Right forelimb (tissue), 1 donor: ENCODE data around the gene GRAP.
"Not testable (repeated sequence)": the region's sequence is repeated elsewhere in the genome, so short reads cannot be mapped to it uniquely, and the experiment has no call there.

Experiments used
- DNase-seq: peaks from one replicate; pipeline ENCODE4 v3.0.0-alpha.2; 2018

Gene GRAP

DNA sequence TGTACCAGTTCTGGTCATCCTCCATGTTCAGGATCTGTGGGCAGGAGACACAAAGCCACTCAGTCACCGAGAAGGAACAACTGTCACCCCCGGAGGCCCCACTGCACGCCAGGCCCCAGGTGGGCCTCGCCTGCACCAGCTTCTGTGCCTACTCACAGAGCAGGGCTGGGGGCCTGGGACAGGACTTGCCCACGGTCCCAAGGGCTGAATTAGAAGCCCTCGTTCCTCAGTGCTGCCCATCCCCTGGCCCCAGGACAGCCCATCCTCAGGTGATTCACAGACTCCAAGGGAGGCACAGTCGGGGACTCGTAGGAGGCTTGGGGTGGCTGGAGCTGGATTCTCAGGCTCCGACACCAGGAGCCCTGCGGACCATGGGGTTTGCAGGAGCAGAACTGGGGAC is 4.9 kb downstream of the GRAP start:
- not testable (repeated sequence) for DNase-seq

DNA sequence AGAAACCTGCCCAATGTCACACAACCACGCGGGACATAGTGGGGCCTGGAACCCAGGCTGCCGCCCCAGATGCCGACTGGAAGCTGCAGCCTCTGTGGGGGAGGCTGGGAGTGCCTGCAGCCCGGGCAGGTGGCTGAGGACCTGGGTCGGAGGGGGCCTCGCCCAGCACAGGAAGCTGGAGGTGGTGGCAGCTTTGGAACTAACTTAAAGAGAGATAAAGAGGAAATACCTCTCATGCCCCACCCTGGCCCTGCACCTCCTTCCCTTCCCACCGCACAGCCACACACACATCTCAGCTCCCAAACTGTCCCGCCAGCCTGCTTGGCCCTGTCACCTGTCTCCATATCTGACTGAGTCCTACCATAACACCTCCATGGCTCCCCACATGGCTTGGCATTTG is 6.4 kb downstream of the GRAP start:
- DNase-seq, result not testable (repeated sequence)

DNA sequence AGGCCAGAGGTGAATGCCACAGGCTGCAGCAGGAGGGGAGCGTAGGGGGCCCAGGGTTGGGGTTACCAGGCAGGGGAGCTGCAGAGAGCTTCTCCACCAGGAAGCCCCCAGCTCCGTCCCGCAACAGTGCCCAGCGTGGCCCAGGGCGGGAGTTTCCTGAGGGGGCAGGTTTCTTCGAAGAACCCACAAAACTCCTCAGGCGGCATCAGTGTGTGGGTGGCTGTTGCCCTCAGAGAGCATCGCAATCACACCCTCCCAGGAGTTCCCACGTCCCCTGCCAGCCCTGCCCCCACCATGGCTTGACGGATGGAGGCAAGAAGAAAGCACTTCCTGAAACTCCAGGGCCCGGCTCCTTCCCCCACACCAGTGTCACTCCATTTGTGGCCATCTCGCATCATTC is 8.0 kb downstream of the GRAP start:
- not testable (repeated sequence) for DNase-seq

DNA sequence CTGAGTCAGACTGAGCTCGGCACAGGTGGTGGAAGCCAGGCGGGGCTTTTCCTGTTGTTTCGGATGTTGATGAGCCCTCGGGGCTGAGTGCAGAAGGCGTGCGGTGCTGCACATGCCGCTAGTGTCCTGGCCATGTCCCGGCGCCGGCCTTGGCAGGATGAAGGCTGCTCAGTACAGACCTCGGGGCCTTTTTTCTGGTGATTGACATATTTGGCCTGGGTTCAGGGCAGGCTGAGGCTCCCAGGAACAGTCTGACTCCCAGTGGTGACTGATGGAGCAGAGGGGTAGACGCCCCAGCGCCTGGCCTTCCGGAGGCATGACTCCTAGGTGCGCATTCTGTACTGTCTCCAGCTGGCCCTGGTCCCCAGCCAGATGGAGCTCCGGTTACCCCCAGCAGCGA is 8.8 kb downstream of the GRAP start:
- not testable (repeated sequence) for DNase-seq

DNA sequence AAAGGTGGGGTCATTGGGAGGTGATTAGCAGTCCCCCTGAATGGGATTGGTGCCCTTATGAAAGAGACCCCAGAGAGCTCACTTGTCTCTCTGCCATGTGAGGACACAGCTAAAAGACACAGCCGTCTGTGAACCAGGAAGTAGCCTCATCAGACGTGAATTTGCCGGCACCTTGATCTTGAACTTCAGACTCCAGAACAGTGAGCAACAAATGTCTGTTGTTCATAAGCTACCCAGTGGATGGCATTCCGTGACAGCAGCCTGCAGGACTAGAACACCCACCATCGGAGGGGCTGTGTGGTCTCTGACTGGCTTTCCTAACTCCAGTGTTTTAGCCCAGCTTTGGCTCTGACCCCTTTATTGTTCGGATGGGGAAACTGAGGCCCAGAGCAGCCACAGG is 9.2 kb downstream of the GRAP start:
- not testable (repeated sequence) for DNase-seq

DNA sequence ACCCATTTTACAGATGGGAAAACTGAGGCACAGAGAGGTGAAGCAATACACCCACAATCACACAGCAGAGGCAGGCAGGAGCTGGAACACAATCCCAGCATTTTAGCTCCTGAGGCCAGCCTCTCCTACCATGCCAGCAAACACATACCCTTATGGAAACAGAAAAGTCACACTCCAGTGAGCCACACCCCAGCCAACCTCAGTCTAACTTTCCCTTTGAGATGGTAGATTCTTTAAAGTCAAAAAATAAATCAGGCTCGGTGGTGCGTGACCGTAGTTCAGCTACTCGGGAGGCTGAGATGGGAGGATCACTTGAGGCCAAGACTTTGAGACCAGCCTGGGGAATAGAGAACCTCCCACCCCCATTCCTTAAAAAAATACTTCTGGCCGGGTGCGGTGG is 10.6 kb downstream of the GRAP start:
- not testable (repeated sequence) for DNase-seq

DNA sequence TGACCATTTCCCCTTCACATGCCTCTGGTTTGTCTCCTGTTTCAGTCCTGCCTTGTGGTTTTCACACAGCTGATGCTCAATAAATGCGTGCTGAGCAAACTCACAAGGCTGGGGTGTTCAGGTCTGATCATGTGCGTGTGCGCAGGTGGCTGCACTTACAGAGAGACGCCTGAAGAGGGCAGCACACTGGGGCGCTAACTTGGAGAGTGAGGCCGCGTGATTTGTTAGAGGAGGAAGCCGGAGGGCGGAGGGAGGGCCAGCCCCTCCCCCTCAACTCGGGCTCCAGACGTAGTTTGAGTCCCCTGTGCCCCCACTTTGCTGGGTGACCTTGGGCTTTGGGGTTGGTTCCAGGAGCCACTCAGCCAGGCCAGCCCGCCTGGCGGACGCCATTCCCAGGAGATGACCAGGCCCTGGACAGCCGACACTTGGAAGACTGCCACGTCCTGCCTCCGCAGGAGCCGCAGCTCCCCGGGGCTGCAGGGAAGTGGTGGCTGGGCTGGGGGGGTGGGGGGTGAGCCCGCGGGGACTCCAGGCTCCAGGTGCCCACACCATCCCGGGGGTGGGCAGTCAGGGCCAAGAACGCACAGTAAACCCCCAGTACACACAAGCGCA is 14.3 kb downstream of the GRAP start:
- not testable (repeated sequence) for DNase-seq

DNA sequence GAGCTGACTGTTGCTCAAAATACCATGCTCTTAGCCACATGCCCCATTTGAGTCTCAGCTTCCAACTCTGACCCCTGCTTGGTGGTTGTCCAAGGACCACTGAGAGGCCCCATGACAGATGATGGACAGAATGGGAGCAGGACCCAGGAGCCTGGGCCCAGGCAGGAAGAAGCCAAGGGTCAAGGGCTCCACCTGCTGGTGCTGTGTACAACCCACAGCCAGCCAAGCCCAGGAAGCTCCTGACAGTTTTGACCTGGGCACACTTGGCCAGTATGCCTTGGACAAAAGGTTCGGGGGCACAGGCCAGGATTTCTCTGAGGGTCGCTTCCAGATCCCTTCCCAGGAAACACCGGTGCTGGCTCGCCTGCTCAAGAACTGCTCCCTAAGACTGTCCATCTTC is 15.0 kb downstream of the GRAP start:
- not testable (repeated sequence) for DNase-seq

DNA sequence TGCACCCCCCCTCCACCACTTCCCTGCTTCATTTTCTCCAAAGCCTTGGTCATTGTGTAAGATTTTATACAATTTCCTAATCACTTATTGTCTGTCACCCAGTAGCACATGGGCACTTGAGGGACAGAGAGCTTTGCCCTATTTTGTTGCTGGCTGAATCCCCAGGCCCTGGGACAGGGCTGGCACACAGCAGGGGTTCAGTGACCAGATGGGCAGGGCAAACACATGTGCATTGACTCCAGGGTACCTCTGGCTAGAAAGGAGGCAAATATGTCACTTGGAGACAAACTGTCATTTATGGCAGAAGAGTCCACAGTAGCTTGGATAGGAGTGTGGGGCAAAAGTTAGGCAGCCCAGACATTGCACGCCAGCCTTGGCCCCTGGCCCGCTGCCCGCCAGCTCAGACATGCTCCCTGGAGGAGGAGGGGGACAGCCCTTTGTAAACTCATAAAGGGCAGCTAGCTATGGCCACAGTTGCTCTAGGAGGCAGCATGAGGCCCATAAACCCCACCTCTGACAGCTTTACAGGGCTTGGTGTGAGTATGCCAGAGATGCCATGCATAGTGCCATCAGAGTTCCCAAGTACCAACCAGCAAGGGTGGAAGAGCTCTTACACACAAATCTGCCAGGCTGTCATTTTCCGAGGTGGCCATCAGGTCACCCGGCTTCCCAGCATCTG is 15.8 kb downstream of the GRAP start:
- not testable (repeated sequence) for DNase-seq

DNA sequence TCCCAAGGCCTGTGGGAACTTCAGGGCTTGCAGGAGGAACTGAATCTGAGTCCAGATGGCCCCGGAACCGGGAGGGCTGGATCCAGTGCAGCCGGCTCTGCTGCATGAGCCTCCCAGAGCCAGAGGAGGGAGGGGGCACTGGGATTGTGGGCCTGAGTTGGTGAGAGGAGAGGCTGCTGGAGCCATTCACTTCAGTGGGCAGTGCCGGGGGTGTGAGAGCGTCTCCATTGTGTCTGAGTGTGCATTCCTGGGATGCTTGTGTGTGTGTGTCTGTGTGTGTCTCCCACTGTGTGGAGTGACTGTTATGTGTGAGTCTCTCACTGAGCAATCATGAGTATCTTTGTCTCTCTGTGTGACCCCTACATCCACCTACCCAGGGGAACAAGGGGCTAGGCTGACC is 17.0 kb downstream of the GRAP start:
- DNase-seq, result not testable (repeated sequence)

DNA sequence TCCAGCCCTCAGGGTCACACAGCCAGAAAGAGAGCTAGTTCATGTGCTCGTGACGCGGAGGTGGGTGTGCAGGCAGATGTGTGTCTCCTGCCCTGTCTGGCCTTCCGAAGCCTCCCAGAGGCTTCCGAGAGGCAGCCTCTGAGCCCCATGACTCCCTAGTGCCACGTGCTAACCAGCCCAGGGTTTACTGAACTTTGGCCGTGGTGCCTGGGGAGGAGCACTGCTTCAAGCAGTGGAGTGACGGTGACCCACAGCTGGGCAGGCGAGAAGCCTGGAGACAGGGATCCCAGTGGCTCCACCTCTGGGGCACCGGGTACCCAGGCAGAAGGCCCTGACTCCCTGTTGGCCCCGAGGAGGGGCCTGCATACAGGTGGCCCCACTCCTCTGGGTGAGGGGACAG is 18.1 kb downstream of the GRAP start:
- not testable (repeated sequence) for DNase-seq

DNA sequence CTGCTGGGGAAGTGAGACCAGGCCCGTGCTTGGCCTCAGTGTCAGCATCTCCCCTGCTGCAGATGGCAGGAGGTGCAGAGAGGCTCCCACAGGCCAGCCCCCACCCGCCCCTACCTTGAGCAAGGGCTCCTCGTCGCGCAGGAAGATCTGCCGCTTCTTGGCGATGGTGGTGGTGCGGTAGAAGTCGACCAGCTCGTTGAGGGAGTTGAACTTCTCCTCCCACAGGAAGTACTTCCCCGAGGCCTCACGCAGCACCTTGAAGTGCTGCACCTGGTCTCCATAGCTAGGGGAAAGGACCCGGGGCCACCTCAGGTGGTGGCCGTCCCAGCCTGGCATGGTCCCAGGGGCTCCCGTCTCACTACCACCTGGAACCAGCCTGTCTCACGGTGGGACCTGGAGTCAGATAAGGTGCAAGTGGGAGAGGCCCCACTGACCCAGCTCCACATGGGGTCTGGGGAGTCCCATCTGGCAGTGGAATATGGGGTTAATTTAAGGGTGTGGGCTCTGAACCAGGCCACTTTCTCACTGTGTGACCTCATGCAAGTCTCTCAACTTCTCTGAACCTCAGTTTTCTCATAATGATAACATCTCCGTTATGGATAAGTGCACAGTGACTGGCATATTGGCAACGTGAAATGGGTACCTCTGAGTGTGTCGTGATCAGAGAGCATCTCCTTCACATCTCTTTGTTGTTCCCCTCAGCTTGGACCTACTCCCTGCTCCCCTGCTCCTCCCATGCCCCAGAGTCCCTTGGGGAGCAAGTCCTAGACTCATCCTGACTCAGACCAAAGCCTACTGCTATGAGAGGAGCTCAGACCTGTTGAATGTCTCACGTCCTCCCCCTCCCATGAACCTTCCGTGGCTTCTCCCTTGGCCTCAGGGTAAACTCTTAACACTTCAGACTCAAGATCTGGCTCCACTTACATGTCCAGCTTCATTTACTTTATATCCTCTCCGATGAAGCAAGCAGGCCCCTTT is 22.4 kb downstream of the GRAP start:
- no peak for DNase-seq

DNA sequence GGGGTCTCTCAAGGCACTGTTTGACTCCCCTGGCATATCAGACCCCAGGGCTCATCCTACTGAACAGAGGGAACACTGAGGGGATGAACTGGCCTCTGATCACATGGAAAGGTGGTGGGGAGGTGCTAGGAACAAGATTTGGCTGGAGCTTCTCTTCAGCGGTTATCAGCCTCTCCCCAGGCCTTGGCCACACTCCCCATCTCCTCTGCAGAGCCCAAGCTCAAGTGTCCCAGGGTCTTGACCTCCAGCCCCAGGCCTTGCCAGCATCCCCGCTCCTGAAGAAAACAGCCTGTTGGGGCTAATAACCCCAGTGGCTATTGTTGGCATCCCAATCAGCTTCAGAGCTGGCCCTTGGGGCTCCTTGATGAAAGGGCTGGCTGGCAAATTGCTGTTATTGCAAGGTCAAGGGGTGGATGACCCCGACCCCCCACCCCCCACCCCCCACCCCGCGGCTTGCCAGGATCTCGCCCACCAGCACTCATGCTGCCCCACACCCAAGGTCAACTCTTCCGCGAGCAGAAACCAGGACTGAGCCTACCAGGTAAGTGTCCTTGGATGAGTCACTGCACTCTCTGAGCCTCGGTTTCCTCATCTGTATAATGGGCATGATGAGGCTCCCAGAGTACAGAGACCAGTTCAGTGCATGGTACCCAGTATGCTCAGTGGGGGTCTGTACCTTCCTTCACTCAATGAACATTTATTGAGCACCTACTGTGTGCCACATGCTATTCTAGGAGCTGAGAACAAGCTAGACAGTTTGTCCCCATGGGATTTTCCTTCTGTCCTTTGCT is 23.4 kb downstream of the GRAP start:
- no peak for DNase-seq

DNA sequence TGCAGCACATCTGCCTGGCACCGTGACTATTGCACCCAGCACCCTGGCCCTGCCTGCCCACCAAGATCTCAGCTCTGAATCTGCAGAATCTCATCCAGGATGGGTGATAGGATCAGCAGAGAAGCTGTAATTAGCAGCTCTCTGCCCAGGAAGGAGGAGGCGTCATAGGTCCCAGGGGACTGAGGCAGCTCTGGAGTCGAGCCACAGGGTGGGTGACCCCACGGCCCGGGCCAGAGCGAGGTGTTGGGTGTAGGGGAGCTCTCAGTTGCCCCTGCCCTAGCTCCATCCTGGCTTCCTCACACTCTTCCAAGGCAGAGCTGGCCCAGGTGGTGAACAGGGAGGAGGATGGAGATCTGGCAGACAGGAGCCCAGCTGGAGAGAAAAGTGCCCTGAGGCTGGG is 24.0 kb downstream of the GRAP start:
- no peak for DNase-seq

DNA sequence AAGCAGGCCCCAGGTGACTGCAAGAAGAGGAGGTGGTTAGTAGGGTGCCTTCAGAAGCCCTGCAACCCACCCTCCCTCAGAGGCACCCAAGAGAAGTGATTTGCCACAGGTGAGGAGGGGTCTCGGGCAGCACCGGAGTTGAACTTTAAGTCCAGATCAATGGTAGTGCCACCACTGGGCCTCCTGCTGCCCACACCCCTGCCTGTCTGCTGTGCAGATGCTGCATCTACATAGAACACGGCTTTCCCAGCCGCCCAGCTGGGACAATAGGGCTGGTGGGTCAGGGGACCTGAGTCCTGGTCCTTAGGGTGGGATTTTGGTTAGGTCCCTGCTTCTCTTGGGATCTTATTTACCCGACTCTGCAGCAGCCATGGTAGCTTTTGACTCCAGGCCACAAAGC is 24.6 kb downstream of the GRAP start:
- no peak for DNase-seq

DNA sequence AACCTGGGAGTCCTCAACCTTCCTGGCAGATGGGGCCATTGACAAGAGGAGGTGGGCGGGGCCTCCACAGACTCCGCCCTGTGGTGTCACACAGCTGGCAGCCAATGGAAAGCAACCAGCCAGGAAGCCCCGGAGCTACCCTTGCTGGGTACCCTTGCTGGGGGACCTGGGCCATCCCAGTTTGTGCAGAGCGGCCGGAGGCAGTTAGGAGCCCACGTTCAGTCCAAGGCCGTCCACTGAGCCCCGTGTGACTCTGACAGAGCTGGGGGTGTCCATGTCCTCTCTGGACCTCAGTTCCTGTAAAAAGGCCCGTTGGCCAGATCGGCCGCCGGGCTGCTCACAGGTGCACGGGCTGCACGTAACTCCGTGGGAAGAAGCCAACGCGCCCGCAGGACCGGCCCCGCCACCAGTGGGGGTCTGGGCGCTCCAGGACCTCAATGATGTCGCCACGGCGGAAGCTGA is 25.1 kb downstream of the GRAP start:
- DNase-seq, result no peak

DNA sequence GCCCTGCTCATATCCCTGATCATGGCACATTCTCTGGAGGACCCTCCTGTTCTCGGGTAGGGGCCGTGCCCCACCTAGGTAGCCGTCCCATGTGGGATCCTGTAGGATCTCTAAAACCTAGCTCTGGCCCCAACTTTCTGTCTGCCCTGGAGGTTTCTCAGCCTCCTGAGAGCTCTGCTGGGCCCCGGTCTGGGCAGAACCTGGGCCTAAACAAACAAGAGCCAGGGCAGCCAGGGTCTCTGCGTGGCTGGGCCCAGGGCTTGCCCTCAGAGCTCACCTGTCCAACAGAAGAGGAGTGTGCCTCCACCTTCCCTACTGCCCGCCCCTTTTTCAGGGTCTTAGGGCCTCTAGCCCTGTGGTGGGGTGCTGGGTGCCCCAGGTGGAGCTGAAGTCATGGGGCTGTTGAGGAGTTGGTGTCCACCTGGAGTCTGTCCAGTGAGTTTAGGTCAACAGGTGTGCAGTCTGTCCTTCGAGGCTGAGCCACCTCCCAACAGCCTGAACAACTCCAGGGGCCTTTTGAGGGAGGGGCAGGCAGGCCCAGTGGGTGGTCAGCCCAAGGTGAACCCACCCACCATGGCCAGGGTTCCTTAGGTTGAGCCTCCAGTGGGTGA is 25.6 kb downstream of the GRAP start:
- not testable (repeated sequence) for DNase-seq

DNA sequence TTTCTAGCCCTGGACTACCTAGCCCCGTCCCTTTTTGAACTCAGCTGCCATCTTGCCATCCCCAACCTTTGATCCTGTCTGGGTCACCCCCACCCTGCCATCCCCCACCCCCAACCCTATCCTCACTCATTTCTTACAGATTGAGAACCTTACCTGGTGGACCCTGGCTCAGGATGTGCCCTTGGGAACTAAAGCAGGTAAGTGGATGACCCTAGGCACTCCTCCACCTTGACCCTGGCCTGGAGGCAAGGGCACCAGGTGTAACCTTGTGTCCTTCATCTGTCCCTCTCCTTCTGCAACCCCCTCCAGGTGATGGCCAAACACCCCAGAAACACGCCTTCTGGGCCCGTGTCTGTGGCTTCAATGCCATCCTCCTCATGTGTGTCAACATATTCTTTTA is 26.7 kb downstream of the GRAP start:
- DNase-seq, result no peak

DNA sequence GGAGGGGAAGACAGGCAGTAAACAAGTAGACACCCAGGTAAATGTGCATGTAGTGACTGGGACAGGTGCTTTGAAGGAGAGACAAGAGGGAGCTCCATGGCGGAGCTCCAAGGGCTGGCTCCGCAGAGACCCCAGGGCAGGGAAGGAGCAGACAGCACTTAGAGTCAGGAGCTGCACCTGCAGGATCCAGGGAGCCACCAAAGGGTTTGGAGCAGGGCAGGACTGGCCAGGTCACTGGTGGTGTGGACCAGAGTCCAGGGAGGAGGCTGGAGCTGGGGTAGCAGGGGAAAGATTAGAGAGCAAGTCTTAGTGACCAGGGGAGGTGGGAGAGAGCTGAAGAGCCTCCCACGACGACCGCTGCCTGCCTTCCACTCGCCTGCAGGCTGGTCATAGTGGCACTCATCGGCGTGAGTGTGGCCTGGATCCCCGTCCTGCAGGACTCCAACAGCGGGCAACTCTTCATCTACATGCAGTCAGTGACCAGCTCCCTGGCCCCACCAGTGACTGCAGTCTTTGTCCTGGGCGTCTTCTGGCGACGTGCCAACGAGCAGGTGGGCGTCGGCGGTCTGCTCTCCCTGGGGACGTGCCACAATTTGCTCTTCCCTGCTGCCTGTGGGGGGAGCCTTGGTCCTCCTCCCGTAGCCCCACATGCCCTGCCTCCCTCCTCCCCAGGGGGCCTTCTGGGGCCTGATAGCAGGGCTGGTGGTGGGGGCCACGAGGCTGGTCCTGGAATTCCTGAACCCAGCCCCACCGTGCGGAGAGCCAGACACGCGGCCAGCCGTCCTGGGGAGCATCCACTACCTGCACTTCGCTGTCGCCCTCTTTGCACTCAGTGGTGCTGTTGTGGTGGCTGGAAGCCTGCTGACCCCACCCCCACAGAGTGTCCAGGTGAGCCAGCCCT is 27.5 kb downstream of the GRAP start:
- no peak for DNase-seq

DNA sequence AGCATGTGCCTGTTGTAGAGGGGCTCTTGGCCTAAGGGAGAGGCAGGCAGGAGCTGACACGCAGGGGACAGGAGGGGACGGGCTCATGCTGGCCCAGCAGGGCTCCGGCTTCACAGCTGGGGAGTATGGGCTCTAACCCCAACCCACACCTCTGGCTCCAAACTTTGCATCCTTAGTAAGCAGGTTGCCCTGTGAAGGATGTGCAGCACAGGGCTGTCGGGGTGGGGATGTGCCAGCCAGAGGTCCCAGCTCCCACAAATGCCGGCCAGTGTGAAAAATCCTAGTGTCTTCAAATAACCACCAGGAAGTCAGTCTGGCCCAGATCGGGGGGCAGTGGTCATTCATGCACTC is 28.2 kb downstream of the GRAP start:
- no peak for DNase-seq
